KOPT-K1 (cell line): Measurements from ENCODE around the gene SPECC1L.
"Not testable (repeated sequence)": the region's sequence is repeated elsewhere in the genome, so short reads cannot be mapped to it uniquely, and the experiment has no call there.

Source experiments
- H3K27ac ChIP-seq: fragments of 200-600 bp; sonication (generic); 2 replicates; pipeline ENCODE4 v1.5.1; 2016; ENCODE audit warnings: antibody characterized with exemption, mild to moderate bottlenecking, low read depth, low read length; ENCODE audit not compliant: poor library complexity, severe bottlenecking
- H3K36me3 ChIP-seq: fragments of 200-600 bp; sonication (generic); 2 replicates; pipeline ENCODE4 v1.5.1; 2017; ENCODE audit warnings: antibody characterized with exemption, mild to moderate bottlenecking, low read length, moderate library complexity; ENCODE audit not compliant: insufficient read depth
- H3K9me3 ChIP-seq: fragments of 200-600 bp; sonication (generic); 2 replicates; pipeline ENCODE4 v1.5.1; 2017; ENCODE audit warnings: antibody characterized with exemption, low read length, mild to moderate bottlenecking; ENCODE audit not compliant: insufficient read depth, poor library complexity, severe bottlenecking

Gene SPECC1L

DNA sequence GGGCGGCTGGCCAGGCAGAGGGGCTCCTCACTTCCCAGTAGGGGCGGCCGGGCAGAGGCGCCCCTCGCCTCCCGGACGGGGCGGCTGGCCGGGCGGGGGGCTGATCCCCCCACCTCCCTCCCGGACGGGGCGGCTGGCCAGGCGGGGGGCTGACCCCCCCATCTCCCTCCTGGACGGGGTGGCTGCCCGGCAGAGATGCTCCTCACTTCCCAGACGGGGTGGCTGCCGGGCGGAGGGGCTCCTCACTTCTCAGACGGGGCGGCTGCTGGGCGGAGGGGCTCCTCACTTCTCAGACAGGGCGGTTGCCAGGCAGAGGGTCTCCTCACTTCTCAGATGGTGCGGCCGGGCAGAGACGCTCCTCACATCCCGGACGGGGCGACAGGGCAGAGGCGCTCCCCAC, 46.9 kb downstream of the SPECC1L start:
- H3K27ac ChIP-seq, H3K9me3 ChIP-seq: not testable (repeated sequence)
- H3K36me3 ChIP-seq: peaks cover 82% of the 10 kb centered on the region

DNA sequence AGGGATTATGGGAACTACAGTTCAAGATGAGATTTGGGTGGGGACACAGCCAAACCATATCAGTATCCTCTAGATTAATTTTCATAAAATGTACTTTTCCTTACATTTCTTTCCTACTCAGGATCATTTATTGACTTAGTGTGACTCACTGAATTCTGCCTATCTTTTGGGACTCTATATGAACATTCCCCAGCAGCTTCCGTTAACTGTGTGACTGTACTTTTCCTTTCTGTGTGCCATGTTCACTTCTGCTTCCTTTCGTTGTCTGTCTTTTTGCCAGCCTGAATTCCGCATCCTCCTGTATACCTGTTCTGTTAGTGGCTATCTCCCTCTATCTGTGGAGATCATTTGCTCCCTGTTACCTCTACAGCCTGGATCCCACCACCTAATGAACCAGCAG, 48.8 kb downstream of the SPECC1L start:
- Histone ChIP-seq H3K36me3 (peaks cover 80% of the 10 kb centered on the region), H3K9me3 (no peaks in the 10 kb centered on the region), H3K27ac (no peak overlapping the region)

DNA sequence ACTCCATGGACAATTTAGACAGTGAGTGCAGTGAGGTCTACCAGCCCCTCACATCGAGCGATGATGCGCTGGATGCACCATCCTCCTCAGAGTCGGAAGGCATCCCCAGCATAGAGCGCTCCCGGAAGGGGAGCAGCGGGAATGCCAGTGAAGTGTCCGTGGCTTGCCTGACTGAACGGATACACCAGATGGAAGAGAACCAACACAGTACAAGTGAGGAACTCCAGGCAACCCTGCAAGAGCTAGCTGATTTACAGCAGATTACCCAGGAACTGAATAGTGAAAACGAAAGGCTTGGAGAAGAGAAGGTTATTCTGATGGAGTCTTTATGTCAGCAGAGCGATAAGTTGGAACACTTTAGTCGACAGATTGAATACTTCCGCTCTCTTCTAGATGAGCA, 51.4 kb downstream of the SPECC1L start:
- H3K27ac ChIP-seq: no peak overlapping the region
- peaks cover 88% of the 10 kb centered on the region for H3K36me3 ChIP-seq
- no peaks in the 10 kb centered on the region for H3K9me3 ChIP-seq

DNA sequence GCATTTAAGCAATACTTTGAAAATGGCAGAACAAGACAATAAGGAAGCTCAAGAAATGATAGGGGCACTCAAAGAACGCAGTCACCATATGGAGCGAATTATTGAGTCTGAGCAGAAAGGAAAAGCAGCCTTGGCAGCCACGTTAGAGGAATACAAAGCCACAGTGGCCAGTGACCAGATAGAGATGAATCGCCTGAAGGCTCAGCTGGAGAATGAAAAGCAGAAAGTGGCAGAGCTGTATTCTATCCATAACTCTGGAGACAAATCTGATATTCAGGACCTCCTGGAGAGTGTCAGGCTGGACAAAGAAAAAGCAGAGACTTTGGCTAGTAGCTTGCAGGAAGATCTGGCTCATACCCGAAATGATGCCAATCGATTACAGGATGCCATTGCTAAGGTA, 51.9 kb downstream of the SPECC1L start:
- peaks cover 93% of the 10 kb centered on the region for H3K36me3 ChIP-seq
- H3K27ac ChIP-seq: no peak overlapping the region

DNA sequence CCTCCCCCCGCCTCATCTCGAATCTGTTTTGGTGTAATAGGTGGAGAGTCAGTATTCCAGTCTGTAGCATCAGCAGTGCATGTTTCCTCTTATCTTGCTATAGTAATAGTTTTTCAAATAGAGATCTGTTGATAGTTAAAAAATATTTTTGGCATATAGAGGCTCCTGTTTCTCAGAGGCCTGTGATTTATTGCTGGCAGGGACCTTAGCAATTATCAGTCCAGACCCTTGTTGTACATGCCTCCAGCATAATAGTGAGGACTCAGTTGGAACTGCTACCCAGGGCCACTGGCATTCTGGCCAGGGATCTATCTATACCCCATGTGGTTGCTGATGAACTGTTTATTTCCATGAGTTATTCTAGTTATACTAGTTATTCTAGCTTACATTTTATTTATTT, 52.6 kb downstream of the SPECC1L start:
- no peaks in the 10 kb centered on the region for H3K9me3 ChIP-seq
- peaks cover 95% of the 10 kb centered on the region for H3K36me3 ChIP-seq
- no peak overlapping the region for H3K27ac ChIP-seq

More for the DNA sequence above, 51.9 kb downstream of the SPECC1L start:
- H3K9me3 ChIP-seq: no peaks in the 10 kb centered on the region

DNA sequence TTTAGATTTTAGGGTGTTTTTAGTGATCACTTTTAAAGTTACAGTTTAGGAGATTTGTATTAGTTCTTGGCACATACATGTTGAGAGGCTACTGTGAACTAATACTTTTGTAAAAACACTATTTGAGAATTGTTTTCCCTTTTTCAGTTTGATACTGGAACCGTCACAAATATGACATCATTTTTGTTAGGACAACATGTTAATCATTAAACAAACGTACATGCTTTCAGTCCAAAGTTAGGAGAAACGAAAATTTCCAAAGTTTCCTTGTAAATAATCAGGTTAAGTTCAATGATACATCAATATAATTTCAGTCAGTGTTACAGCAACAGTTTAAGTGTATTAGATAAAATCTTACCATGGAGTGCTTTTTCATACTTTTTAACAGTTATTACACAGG, 53.1 kb downstream of the SPECC1L start:
- no peaks in the 10 kb centered on the region for H3K9me3 ChIP-seq
- H3K36me3 ChIP-seq: peaks cover 94% of the 10 kb centered on the region
- H3K27ac ChIP-seq: no peak overlapping the region

DNA sequence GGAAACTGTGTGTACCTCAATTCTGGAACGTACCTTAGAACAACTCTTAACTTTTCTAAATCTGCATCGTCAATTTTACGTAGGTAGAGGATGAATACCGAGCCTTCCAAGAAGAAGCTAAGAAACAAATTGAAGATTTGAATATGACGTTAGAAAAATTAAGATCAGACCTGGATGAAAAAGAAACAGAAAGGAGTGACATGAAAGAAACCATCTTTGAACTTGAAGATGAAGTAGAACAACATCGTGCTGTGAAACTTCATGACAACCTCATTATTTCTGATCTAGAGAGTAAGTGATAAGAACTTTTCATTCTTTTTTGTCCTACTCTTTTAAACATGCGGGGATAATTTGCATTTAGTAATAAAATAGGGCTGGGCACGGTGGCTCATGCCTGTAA, 53.5 kb downstream of the SPECC1L start:
- no peaks in the 10 kb centered on the region for H3K9me3 ChIP-seq
- peaks cover 94% of the 10 kb centered on the region for H3K36me3 ChIP-seq
- H3K27ac ChIP-seq: no peak overlapping the region

DNA sequence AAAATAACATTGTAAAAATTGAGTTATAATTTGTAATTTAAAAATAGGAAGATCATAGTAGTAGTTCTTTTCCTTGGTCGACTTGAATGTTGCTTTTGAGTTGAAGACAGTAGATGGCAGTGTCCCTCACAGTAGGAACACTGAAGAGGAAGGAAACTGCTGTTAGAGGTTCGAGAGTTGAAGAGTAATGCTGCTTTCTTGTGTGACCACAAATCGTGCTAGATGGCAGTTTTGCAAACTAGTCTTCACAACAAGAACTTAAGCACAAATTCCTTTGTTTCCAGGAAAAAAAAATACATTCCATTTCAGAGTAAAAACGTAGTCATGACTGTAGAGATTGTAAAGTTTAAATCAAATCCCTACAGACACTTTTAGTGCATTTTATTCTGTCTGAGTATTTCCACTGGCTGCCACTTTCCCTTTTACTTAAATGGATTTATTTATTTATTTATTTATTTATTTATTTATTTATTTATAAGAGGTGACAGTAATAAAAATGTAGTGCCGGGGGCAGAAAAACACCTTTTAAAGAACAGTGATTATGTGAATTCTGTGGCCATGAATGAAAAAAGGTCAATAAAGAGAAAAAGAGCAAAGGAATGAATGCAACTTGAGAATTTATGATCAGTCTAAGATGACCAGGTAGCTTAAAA, 54.6 kb downstream of the SPECC1L start:
- H3K36me3 ChIP-seq: peaks cover 94% of the 10 kb centered on the region
- H3K9me3 ChIP-seq: no peaks in the 10 kb centered on the region
- H3K27ac ChIP-seq: peak overlapping the region; percentile 18

DNA sequence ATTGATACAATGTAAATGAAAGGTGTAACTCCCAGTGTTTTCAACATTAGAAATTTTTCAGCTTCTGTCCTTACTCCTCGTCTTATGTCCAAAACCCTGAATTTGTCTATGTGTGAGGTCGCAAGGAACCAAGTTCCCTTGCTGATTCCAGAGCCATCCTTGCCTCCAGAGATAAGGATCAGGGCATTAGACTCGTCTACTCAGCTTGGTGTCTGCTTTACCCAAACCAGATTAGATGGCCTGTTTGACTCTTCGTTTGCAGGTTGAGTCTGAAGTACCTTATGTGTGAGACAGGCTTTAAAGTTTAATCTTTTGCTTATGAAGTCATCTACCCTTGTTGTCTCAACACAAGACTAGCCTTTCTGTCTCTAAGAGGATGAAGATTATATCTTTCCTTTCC, 55.6 kb downstream of the SPECC1L start:
- Histone ChIP-seq H3K36me3 (peaks cover 94% of the 10 kb centered on the region), H3K27ac (no peak overlapping the region)

DNA sequence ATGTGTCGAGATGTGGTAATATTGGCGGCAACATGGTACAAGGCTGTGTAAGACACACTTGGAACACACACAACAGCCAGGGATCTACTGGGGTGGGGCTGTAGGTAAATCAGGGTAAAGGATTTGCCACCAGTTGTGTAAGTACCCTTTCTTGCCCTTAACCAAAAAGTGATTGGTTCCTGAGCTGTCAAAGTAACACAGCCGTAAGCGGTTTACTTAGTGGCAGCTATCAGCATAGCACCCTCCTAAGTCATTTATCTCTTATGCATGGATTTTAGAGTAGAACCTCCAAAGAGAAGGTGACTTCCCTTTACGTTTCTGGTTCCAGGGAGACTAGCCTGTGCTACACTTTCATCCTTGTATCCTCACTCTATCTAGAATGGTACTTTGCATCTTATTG, 57.2 kb downstream of the SPECC1L start:
- H3K9me3 ChIP-seq: no peaks in the 10 kb centered on the region
- H3K36me3 ChIP-seq: peaks cover 93% of the 10 kb centered on the region
- H3K27ac ChIP-seq: no peak overlapping the region

More for the DNA sequence above, 55.6 kb downstream of the SPECC1L start:
- no peaks in the 10 kb centered on the region for H3K9me3 ChIP-seq

DNA sequence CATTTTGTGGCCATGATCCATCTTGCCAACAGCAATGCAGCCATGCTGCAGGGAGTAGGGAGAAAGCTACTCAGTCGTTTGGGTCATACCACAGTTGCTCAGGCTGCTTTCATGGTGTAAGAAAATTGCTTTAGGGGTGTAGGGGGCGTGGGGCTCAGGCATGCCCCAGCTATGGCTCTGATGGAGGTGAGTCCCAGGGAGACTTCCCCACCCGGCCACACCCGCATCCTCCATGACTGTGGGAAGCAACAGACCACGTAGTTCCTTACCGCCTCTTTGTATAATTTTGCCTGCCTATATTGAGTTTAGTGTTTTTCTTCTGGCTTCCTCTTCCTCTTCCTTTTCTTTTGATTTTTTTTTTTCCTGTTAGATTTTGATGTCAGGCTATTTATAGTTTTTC, 58.8 kb downstream of the SPECC1L start:
- H3K9me3 ChIP-seq: no peaks in the 10 kb centered on the region
- peaks cover 90% of the 10 kb centered on the region for H3K36me3 ChIP-seq
- no peak overlapping the region for H3K27ac ChIP-seq

DNA sequence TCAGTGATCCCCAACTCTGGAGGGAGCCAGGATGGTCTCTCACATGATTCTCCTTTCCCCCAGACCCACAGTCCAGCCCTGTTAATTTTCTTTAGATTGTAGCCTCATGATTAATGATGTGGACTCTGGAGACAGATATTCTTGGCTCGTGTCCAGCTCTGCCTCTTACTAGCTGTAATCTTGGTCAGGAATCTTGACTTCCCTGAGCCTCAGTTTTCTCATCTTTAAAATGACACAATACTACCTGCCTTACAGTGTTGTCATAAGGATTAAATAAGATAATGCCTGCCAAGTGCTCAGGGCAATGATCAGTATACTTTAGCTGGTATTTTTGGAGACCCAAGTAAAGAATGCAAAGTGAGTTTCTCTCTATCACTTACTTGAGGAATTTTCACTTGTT, 60.0 kb downstream of the SPECC1L start:
- H3K36me3 ChIP-seq: peaks cover 91% of the 10 kb centered on the region
- no peak overlapping the region for H3K27ac ChIP-seq
- H3K9me3 ChIP-seq: no peaks in the 10 kb centered on the region

DNA sequence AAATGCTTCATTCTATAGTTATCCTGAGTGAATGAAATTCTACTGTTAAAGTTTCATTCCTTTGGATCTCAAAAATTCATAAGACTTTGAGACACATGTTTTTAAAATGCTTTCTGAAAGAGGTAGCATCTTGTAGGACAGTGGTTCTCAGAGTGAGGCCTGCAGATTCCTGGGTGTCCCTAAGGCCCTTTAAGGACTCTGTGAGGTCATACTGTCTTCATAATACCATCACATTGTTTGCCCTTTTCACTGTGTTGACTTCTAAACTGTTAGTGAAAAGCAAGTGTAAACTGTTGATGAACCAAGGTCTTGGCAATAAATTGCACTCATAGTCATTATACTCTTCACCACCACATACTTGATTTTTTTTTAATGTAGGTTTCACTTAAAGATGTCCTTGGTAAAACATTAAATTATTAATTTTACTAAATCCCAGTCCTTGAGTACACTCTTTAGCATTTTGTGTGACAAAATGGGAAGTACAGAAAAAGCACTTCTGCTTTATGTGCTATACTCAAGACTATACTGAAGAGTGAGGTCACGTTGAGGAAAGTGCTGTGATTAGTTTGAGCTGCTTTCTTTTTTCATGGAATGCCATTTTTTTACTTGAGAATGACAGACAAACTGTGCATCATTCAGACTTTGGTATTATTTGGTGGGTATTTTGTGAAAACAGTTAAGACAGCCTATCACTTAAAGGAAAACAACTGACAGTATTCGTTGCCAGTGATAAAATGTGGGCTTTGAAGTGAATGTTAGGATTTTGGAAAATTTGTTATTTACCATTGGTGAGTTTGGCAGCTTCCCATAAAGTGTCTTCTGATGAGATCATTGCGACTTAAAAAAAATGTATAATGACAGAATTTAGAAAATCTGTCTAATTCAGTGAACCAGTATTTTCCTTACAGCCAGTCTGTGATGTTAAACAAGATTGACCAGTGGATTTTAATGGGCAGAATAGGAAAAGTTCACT, 61.1 kb downstream of the SPECC1L start:
- peaks cover 90% of the 10 kb centered on the region for H3K36me3 ChIP-seq
- no peak overlapping the region for H3K27ac ChIP-seq
- H3K9me3 ChIP-seq: no peaks in the 10 kb centered on the region

DNA sequence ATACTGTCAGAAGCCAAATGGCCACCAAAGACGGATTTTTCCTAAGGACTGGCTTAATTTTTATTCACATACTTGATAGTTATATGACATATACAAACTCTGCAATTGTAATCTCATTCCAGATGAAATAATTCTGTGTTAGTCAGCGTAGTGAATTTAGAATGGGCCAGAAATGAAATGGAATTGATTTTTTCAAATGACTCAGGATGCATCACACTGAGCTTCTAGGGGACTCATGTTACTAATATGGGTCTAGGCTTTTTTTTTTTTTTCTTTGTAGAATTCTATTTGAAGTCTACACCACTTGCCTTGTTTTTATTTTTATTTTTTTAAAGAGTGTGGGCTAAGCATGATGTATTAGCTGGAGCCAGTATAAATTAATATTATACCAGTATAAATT, 62.7 kb downstream of the SPECC1L start:
- Histone ChIP-seq H3K27ac (no peak overlapping the region), H3K9me3 (no peaks in the 10 kb centered on the region), H3K36me3 (peaks cover 91% of the 10 kb centered on the region)

DNA sequence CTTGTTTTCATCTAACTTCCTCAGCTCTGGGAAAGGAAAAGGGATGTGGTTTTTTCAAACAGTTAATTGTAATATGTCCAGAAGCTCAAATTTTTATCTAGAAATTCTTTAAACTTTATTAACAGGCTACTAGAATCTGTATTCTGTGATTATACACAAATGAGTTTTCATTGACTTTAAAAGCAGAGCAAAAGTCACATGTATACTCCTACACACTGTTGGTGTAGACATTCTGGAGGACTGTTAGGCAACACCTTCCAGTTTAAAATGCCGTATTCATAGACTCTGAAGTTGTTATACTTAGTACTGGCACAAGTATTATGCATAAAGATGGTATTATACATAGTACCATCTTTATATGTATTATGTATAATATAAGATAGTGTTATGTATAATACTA, 64.9 kb downstream of the SPECC1L start:
- H3K36me3 ChIP-seq: peaks cover 92% of the 10 kb centered on the region
- H3K9me3 ChIP-seq: no peaks in the 10 kb centered on the region
- H3K27ac ChIP-seq: no peak overlapping the region
